Sigmoid colon (tissue), 7 donors: Measurements from ENCODE around the gene GPR183. TPM values are rescaled to one million over a fixed set of nuclear protein-coding genes. Genes with fewer than 3 reads are reported as not detected.

ENCODE experiments used
- DNase-seq: peaks from one replicate; pipeline ENCODE4 v3.0.0-alpha.2; 2019
- H3K27ac ChIP-seq, 4 donors: fragments of 200-600 bp; sonication (generic); one replicate each; pipeline ENCODE4 v1.5.1; 2016 to 2019; ENCODE audit warnings: mild to moderate bottlenecking in 1 of 4
- H3K27me3 ChIP-seq, 3 donors: fragments of 200-600 bp; sonication (generic); one replicate each; pipeline ENCODE4 v1.5.1; 2019; ENCODE audit warnings: mild to moderate bottlenecking in 1 of 3
- H3K36me3 ChIP-seq, 4 donors: fragments of 200-600 bp; sonication (generic); one replicate each; pipeline ENCODE4 v1.5.1; 2016 to 2019
- H3K4me1 ChIP-seq, 4 donors: fragments of 200-600 bp; sonication (generic); one replicate each; pipeline ENCODE4 v1.5.1; 2017 to 2019
- H3K4me3 ChIP-seq, 4 donors: fragments of 200-600 bp; sonication (generic); one replicate each; pipeline ENCODE4 v1.5.1; 2017 to 2019; ENCODE audit warnings: mild to moderate bottlenecking in 2 of 4, moderate library complexity in 1 of 4
- H3K9me3 ChIP-seq, 4 donors: fragments of 200-600 bp in 3 of 4; sonication (generic) in 3 of 4; one replicate each; pipeline versions ENCODE4 v1.5.1 to v1.6.1; 2013 to 2019
- CTCF ChIP-seq, 4 experiments: fragments of 450-650 bp in 3 of 4; fragments of 200-600 bp in 1 of 4; IDR thresholded peaks; one replicate each; pipeline ENCODE4 v1.5.1; 2016 to 2019; ENCODE audit warnings: antibody characterized with exemption in 4 of 4, mild to moderate bottlenecking in 3 of 4, moderate library complexity in 2 of 4
- EP300 ChIP-seq, 4 donors: sonication (generic); formaldehyde crosslinking; IDR thresholded peaks; one replicate each; pipeline ENCODE4 v1.6.1; 2017; ENCODE audit warnings: antibody characterized with exemption in 4 of 4
- POLR2A ChIP-seq, 2 donors: fragments of 450-650 bp; IDR thresholded peaks; one replicate each; pipeline ENCODE4 v1.6.1; 2016; ENCODE audit warnings: antibody characterized with exemption in 2 of 2, mild to moderate bottlenecking in 2 of 2, moderate library complexity in 2 of 2
- POLR2AphosphoS5 ChIP-seq, 4 donors: sonication (generic); formaldehyde crosslinking; IDR thresholded peaks; one replicate each; pipeline ENCODE4 v1.6.1; 2017; ENCODE audit warnings: antibody characterized with exemption in 4 of 4
- WGBS, 2 donors: extraction: QIAGEN DNeasy Blood & Tissue Kit; methylation state at CpG; one replicate each; pipeline ENCODE4 v1.1.7; 2013; 5-methylcytosine and 5-hydroxymethylcytosine counted together
- intact Hi-C: fragments of 100-400 bp; cut with DNase I; formaldehyde crosslinking; loops from one replicate; pipeline ENCODE4 v1.15.1; 2023
- polyA plus RNA-seq, 3 donors: library from polyadenylated mRNA; stranded (reverse); fragments of 200-250 nt; gene quantifications; one replicate each; pipeline ENCODE4 v1.2.3, GENCODE V29; 2013
- total RNA-seq, 4 donors: library from RNA; depleted of rRNA; stranded (reverse); fragments of >200 nt; gene quantifications; one replicate each; pipeline ENCODE4 v1.1.0, GENCODE V29; 2016
- donor health status: healthy with polysubstance abuse.
- donor health status: Bipolar disorder and iron deficiency.
- donor health status: healthy.

GPR183 gene
- total and polyA plus RNA-seq, 7 donors, result 4.8 to 36.4 (median 30.9) TPM

GRCh38 chr13:99258210-99258860, 48.9 kb downstream of the GPR183 start, which contains the start of gene GPR18:
GPR18 (minus strand) TSS chr13:99258379; CDS start chr13:99255872, 2,507 bp downstream.
- H3K36me3 ChIP-seq, result no peaks in the 10 kb centered on the region
- intact Hi-C loops, result no loop called here
- no peak for DNase-seq
- no peak for TF ChIP-seq POLR2A (IDR thresholded peaks at IDR 0.05)
- TF ChIP-seq CTCF (IDR thresholded peaks at IDR 0.05), result no peak
- TF ChIP-seq EP300 (IDR thresholded peaks at IDR 0.05), result no peak
- no peak for TF ChIP-seq POLR2AphosphoS5 (IDR thresholded peaks at IDR 0.05)
- H3K4me3 ChIP-seq, result no peak within 1 kb of the TSS
- H3K9me3 ChIP-seq, result no peaks in the 10 kb centered on the region
- WGBS, 2 donors, result 40 to 81% methylated on average over 4 of the region's 4 CpGs
- no peaks in the 10 kb centered on the region for H3K27me3 ChIP-seq
- H3K27ac ChIP-seq, result no peak within 1 kb of the TSS
- peaks cover 0 to 25% (median 12%) of the 10 kb centered on the region in 4 donors for H3K4me1 ChIP-seq

- Histone ChIP-seq H3K27me3 (no peaks in the 10 kb centered on the region), H3K4me3 (no peak overlapping the region), H3K36me3 (no peaks in the 10 kb centered on the region), H3K27ac (no peak overlapping the region), H3K4me1 (peaks cover 0 to 17% (median 8%) of the 10 kb centered on the region in 4 donors), H3K9me3 (no peaks in the 10 kb centered on the region)
- DNase-seq, result no peak
- WGBS, 2 donors, result 59 to 88% methylated on average over 2 of the region's 2 CpGs
- intact Hi-C loops, result no loop called here
- TF ChIP-seq EP300 (IDR thresholded peaks at IDR 0.05), result no peak
- no peak for TF ChIP-seq POLR2AphosphoS5 (IDR thresholded peaks at IDR 0.05)
- TF ChIP-seq POLR2A (IDR thresholded peaks at IDR 0.05), result no peak
- TF ChIP-seq CTCF (IDR thresholded peaks at IDR 0.05), result no peak
Measured at GRCh38 chr13:99257291-99257690, 49.9 kb downstream of the GPR183 start.

- Histone ChIP-seq H3K27ac (no peak overlapping the region), H3K4me1 (peaks cover 0 to 17% (median 8%) of the 10 kb centered on the region in 4 donors), H3K9me3 (no peaks in the 10 kb centered on the region), H3K4me3 (no peak overlapping the region), H3K36me3 (peaks cover 0 to 5% (median 0%) of the 10 kb centered on the region in 4 donors), H3K27me3 (no peaks in the 10 kb centered on the region)
- TF ChIP-seq CTCF (IDR thresholded peaks at IDR 0.05) (no peak), POLR2AphosphoS5 (IDR thresholded peaks at IDR 0.05) (no peak), POLR2A (IDR thresholded peaks at IDR 0.05) (no peak), EP300 (IDR thresholded peaks at IDR 0.05) (no peak)
- 47 to 81% methylated on average over 3 of the region's 3 CpGs for WGBS, 2 donors
- no peak for DNase-seq
- intact Hi-C loops, result no loop called here
Measured at GRCh38 chr13:99256709-99257108, 50.5 kb downstream of the GPR183 start.

- H3K36me3 ChIP-seq, result peaks cover 0 to 5% (median 0%) of the 10 kb centered on the region in 4 donors
- H3K9me3 ChIP-seq, result no peaks in the 10 kb centered on the region
- no peaks in the 10 kb centered on the region for H3K27me3 ChIP-seq
- no peak overlapping the region for H3K4me3 ChIP-seq
- DNase-seq, result no peak
- 52 to 88% methylated on average over 2 of the region's 2 CpGs for WGBS, 2 donors
- intact Hi-C loops, result no loop called here
- no peak for TF ChIP-seq CTCF (IDR thresholded peaks at IDR 0.05)
- no peak for TF ChIP-seq POLR2AphosphoS5 (IDR thresholded peaks at IDR 0.05)
- TF ChIP-seq EP300 (IDR thresholded peaks at IDR 0.05), result no peak
- TF ChIP-seq POLR2A (IDR thresholded peaks at IDR 0.05), result no peak
- peaks cover 0 to 17% (median 8%) of the 10 kb centered on the region in 4 donors for H3K4me1 ChIP-seq
- no peak overlapping the region for H3K27ac ChIP-seq
Measured at GRCh38 chr13:99256283-99256682, 50.9 kb downstream of the GPR183 start.
